T-cell (primary cell): ENCODE results near the gene NUP153. TPM values are rescaled to one million over a fixed set of nuclear protein-coding genes. Genes with fewer than 3 reads are reported as not detected.
"Not testable (repeated sequence)": the region's sequence is repeated elsewhere in the genome, so short reads cannot be mapped to it uniquely, and the experiment has no call there.

Experiments used
- ATAC-seq, 4 experiments: fragments of 200-7000 bp in 3 of 4; fragments of 150-1000 bp in 1 of 4; cut with Tn5 transposase; replicated peaks in 1 of 4; 1 replicate in 3 of 4; 2 replicates in 1 of 4; pipeline ENCODE4 v1.10.0; 2021; ENCODE audit warnings: moderate library complexity in 3 of 4, mild to moderate bottlenecking in 2 of 4, moderate number of reproducible peaks in 1 of 4
- CTCF ChIA-PET, 2 donors: fragments of 300-600 bp; sonication (Branson Sonifier 250); formaldehyde crosslinking; loops; one replicate each; lab custom pipeline; 2022; ENCODE audit warnings: antibody characterized with exemption in 2 of 2; lab: Charles Lee
- POLR2A ChIA-PET, 2 donors: fragments of 300-600 bp; sonication (Branson Sonifier 250); formaldehyde crosslinking; loops; one replicate each; lab custom pipeline; 2022; ENCODE audit warnings: antibody characterized with exemption in 2 of 2; lab: Charles Lee
- DNase-seq, 35 experiments: peaks; one replicate each; pipeline versions ENCODE4 v3.0.0 to v3.0.0-alpha.2; 2013 to 2023
- H3K27ac ChIP-seq: one replicate; pipeline ENCODE4 v1.5.1; 2013; ENCODE audit warnings: low read length
- H3K27me3 ChIP-seq, 2 experiments: replicated peaks in 1 of 2; 1 replicate in 1 of 2; 2 replicates in 1 of 2; pipeline versions ENCODE4 v1.6.1 to v1.7.0; 2013; ENCODE audit warnings: low read length in 1 of 2, mixed read lengths in 1 of 2; ENCODE audit not compliant: control insufficient read depth in 2 of 2, insufficient read depth in 2 of 2; ENCODE audit errors: extremely low read depth in 1 of 2
- H3K36me3 ChIP-seq, 2 donors: 1 replicate in 1 of 2; 2 replicates in 1 of 2; pipeline versions ENCODE4 v1.6.1 to v1.7.0; 2013; ENCODE audit warnings: low read length in 1 of 2; ENCODE audit not compliant: control insufficient read depth in 2 of 2, insufficient read depth in 1 of 2; ENCODE audit errors: extremely low read depth in 1 of 2
- H3K4me1 ChIP-seq, 2 experiments: 1 replicate in 1 of 2; 2 replicates in 1 of 2; pipeline versions ENCODE4 v1.6.1 to v1.7.0; 2013; ENCODE audit warnings: low read length in 2 of 2, mixed read lengths in 1 of 2; ENCODE audit not compliant: insufficient read depth in 2 of 2, control insufficient read depth in 1 of 2; ENCODE audit errors: extremely low read depth in 1 of 2
- H3K4me3 ChIP-seq, 2 donors: 1 replicate in 1 of 2; 2 replicates in 1 of 2; pipeline versions ENCODE4 v1.5.1 to v1.7.0; 2013; ENCODE audit warnings: mild to moderate bottlenecking in 2 of 2, low read length in 1 of 2, moderate library complexity in 1 of 2; ENCODE audit not compliant: control insufficient read depth in 1 of 2; ENCODE audit errors: extremely low read depth in 1 of 2
- H3K9me3 ChIP-seq: 2 replicates; pipeline ENCODE4 v1.7.0; 2013
- H3K27ac Mint-ChIP-seq, 2 donors: one replicate each; pipeline ENCODE4 v1.8.0; 2020 to 2021; ENCODE audit warnings: mild to moderate bottlenecking in 2 of 2, mixed read lengths in 2 of 2
- H3K27me3 Mint-ChIP-seq, 2 donors: one replicate each; pipeline ENCODE4 v1.8.0; 2021 to 2022; ENCODE audit warnings: mixed read lengths in 2 of 2
- H3K36me3 Mint-ChIP-seq: one replicate; pipeline ENCODE4 v1.8.0; 2021; ENCODE audit warnings: mixed read lengths
- H3K4me1 Mint-ChIP-seq, 3 donors: one replicate each; pipeline ENCODE4 v1.8.0; 2020 to 2022; ENCODE audit warnings: mixed read lengths in 3 of 3, mild to moderate bottlenecking in 1 of 3
- H3K4me3 Mint-ChIP-seq, 3 donors: one replicate each; pipeline ENCODE4 v1.8.0; 2020 to 2022; ENCODE audit warnings: mild to moderate bottlenecking in 3 of 3, mixed read lengths in 3 of 3, moderate library complexity in 3 of 3
- H3K9me3 Mint-ChIP-seq, 3 donors: one replicate each; pipeline ENCODE4 v1.8.0; 2020 to 2022; ENCODE audit warnings: mixed read lengths in 3 of 3
- WGBS: methylation state at CpG from one replicate; pipeline ENCODE4 v1.1.5; 2013; ENCODE audit warnings: missing lambda C conversion rate; ENCODE audit not compliant: insufficient coverage; 5-methylcytosine and 5-hydroxymethylcytosine counted together
- total RNA-seq, 35 experiments: library from RNA in 6 of 35; stranded (reverse) in 6 of 35; fragments of 120-200 nt in 1 of 35; gene quantifications; one replicate each; pipeline versions ENCODE4 v1.2.1 to v1.2.4 and lab custom pipeline; 2013 to 2026

Gene NUP153
- total RNA-seq, 5 donors from 2014 or later (not counting 1 experiment from before 2014, with no cell fraction given), result 46.4 to 58.5 (median 54.2) TPM

GRCh38 chr6:17714879-17715851 lies 8.4 kb upstream of the NUP153 start:
- DNase-seq (peak in 1 of 35 experiments; percentile 34), ATAC-seq (peak in 3 of 4 experiments; percentile 54 to 74 (median 73))
- Mint-ChIP-seq H3K27ac (peak overlapping the region; percentile 86 to 90), H3K4me1 (peaks cover 8 to 13% (median 12%) of the 10 kb centered on the region in 3 donors), H3K27me3 (no peaks in the 10 kb centered on the region), H3K36me3 (no peaks in the 10 kb centered on the region), H3K4me3 (no peak overlapping the region), H3K9me3 (no peaks in the 10 kb centered on the region)
- Histone ChIP-seq H3K9me3 (no peaks in the 10 kb centered on the region), H3K27ac (no peak overlapping the region), H3K4me1 (no peaks in the 10 kb centered on the region), H3K27me3 (peaks cover 0 to 2% of the 10 kb centered on the region in 2 experiments), H3K36me3 (no peaks in the 10 kb centered on the region), H3K4me3 (no peak overlapping the region)
- 69% methylated on average over 7 of the region's 10 CpGs for WGBS
- CTCF ChIA-PET, result interaction anchor here (0.6 to 1.8 kb wide), 8 partner anchors 9 to 1844 kb away, joined by 3 to 12 read pairs (median 4); no protein-coding TSS in a partner anchor
- POLR2A ChIA-PET, result interaction anchor here (0.5 to 0.6 kb wide), 5 partner anchors 11 to 679 kb away, joined by 3 to 12 read pairs (median 4); no protein-coding TSS in a partner anchor

DNA sequence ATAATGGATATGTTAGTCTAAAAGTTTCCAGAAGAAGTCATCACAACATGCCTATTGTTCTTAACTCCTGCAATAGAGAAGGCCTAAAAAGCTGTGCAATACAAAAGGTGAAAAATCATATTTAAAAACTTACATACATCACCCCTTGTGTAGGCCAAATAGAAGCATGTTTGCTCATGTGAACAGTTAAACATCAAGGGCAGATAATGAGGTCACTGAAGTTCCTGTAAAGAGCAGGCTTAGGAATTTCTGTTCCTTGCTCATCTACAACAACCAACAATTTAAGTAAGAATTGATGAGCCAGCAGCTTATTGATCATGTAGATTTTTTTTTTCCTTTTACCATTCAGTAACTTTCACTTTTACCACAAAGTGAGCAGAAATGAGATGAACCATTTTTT lies 7.5 kb upstream of the NUP153 start:
- DNase-seq, result no peak
- Mint-ChIP-seq H3K27me3 (no peaks in the 10 kb centered on the region), H3K4me3 (no peak overlapping the region), H3K4me1 (peaks cover 8 to 13% (median 12%) of the 10 kb centered on the region in 3 donors), H3K9me3 (no peaks in the 10 kb centered on the region), H3K36me3 (no peaks in the 10 kb centered on the region), H3K27ac (no peak overlapping the region)
- ChIA-PET CTCF (interaction anchor here (0.6 to 1.8 kb wide), 7 partner anchors 10 to 1843 kb away, joined by 3 to 12 read pairs (median 4); no protein-coding TSS in a partner anchor), POLR2A (interaction anchor here (0.6 kb wide), 4 partner anchors 10 to 680 kb away, joined by 3 to 12 read pairs (median 3); no protein-coding TSS in a partner anchor)
- H3K9me3 ChIP-seq, result no peaks in the 10 kb centered on the region
- peaks cover 0 to 2% of the 10 kb centered on the region in 2 experiments for H3K27me3 ChIP-seq
- no peak overlapping the region for H3K4me3 ChIP-seq
- H3K36me3 ChIP-seq, result no peaks in the 10 kb centered on the region
- H3K4me1 ChIP-seq, result no peaks in the 10 kb centered on the region
- no peak for ATAC-seq
- no peak overlapping the region for H3K27ac ChIP-seq

- H3K9me3 Mint-ChIP-seq, result no peaks in the 10 kb centered on the region
- Histone ChIP-seq H3K4me3 (no peak overlapping the region), H3K27ac (no peak overlapping the region), H3K36me3 (no peaks in the 10 kb centered on the region), H3K9me3 (no peaks in the 10 kb centered on the region), H3K27me3 (no peaks in the 10 kb centered on the region), H3K4me1 (no peaks in the 10 kb centered on the region)
- ATAC-seq (no peak), DNase-seq (no peak)
- no CpG with 5 or more reads among the region's 1 CpG for WGBS
- H3K27me3 Mint-ChIP-seq, result no peaks in the 10 kb centered on the region
- ChIA-PET CTCF (no interaction called here), POLR2A (no interaction called here)
- H3K27ac Mint-ChIP-seq, result no peak overlapping the region
- H3K4me1 Mint-ChIP-seq, result peaks cover 8 to 13% (median 12%) of the 10 kb centered on the region in 3 donors
- no peak overlapping the region for H3K4me3 Mint-ChIP-seq
- H3K36me3 Mint-ChIP-seq, result no peaks in the 10 kb centered on the region
Measured at GRCh38 chr6:17712576-17712975, 5.9 kb upstream of the NUP153 start.

DNA sequence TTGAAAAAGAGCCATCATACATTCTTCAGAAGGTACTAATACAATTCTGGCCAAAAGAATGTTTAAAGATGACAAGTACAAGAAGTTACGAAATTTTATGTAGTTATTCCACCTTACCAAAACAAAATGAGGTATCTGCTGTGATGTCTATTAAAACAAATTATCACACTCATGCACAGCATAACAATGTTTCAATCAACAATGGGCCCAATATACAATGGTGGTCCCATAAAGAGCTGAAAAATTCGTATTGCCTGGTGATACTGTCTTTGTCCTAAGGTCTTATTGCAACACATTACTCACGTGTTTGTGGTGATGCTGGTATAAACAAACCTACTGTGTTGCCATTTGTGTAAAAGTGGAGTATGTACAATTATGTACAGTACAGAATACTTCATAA lies 3.6 kb upstream of the NUP153 start:
- Histone ChIP-seq H3K4me1 (peaks cover 5 to 9% of the 10 kb centered on the region in 2 experiments), H3K4me3 (no peak overlapping the region), H3K36me3 (no peaks in the 10 kb centered on the region), H3K27me3 (no peaks in the 10 kb centered on the region), H3K27ac (no peak overlapping the region), H3K9me3 (no peaks in the 10 kb centered on the region)
- Mint-ChIP-seq H3K4me3 (no peak overlapping the region), H3K36me3 (no peaks in the 10 kb centered on the region), H3K27me3 (no peaks in the 10 kb centered on the region), H3K27ac (no peak overlapping the region), H3K4me1 (peaks cover 18 to 24% (median 23%) of the 10 kb centered on the region in 3 donors), H3K9me3 (no peaks in the 10 kb centered on the region)
- WGBS, result no CpG with 5 or more reads among the region's 3 CpGs
- ATAC-seq (no peak), DNase-seq (no peak)
- ChIA-PET CTCF (interaction anchor here in 1 of 2 donors (0.6 kb wide), 1 partner anchor 110 kb away, joined by 3 read pairs; the partner anchor contains the start of gene FAM8A1), POLR2A (no interaction called here)

DNA sequence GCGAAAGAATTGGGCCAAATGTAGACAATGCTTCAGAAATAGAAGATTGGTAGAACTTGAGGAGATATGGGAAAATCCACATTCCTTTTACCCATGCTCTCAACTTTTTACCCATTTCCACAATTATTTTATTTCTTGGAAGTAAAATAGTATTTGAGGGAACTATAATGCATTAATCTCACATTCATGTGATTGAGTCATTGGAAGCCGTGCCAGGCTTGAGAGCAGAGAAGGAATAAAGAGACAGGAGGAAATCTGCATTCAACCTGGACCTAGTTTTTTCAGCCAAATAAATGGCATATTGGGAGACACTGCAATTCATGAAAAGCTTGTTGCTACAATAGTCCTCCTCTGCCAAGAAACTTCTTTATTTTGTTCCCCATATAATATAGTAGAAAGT lies 2.8 kb upstream of the NUP153 start:
- Histone ChIP-seq H3K4me1 (peaks cover 12 to 15% of the 10 kb centered on the region in 2 experiments), H3K36me3 (no peaks in the 10 kb centered on the region), H3K9me3 (no peaks in the 10 kb centered on the region), H3K4me3 (no peak overlapping the region), H3K27me3 (no peaks in the 10 kb centered on the region), H3K27ac (no peak overlapping the region)
- H3K27ac Mint-ChIP-seq, result no peak overlapping the region
- no peak overlapping the region for H3K4me3 Mint-ChIP-seq
- H3K9me3 Mint-ChIP-seq, result no peaks in the 10 kb centered on the region
- H3K36me3 Mint-ChIP-seq, result no peaks in the 10 kb centered on the region
- POLR2A ChIA-PET, result no interaction called here
- no peaks in the 10 kb centered on the region for H3K27me3 Mint-ChIP-seq
- CTCF ChIA-PET, result interaction anchor here in 1 of 2 donors (0.7 kb wide), 1 partner anchor 55 kb away, joined by 5 read pairs; no protein-coding TSS in a partner anchor
- peaks cover 16 to 22% (median 16%) of the 10 kb centered on the region in 3 donors for H3K4me1 Mint-ChIP-seq
- no CpG with 5 or more reads among the region's 2 CpGs for WGBS
- DNase-seq, result no peak
- ATAC-seq, result no peak

DNA sequence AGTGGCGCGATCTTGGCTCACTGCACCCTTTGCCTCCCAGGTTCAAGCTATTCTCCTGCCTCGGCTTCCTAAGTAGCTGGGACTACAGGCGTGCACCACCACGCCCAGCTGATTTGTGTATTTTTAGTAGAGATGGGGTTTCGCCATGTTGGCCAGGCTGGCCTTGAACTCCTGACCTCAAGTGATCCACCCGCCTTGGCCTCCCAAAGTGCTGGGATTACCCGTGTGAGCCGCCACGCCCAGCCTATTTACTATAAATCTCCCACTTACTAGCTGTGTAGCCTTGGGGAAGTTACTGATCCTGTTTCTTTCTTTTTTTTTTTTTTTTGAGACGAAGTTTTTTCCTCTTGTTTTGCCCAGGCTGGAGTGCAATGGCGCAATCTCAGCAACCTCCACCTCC lies 1.3 kb upstream of the NUP153 start:
- H3K27me3 Mint-ChIP-seq, H3K9me3 Mint-ChIP-seq, ATAC-seq, H3K9me3 ChIP-seq, H3K27me3 ChIP-seq, H3K4me3 ChIP-seq, H3K27ac Mint-ChIP-seq, DNase-seq, H3K27ac ChIP-seq, H3K36me3 Mint-ChIP-seq, H3K4me3 Mint-ChIP-seq, H3K36me3 ChIP-seq: not testable (repeated sequence)
- ChIA-PET CTCF (interaction anchor here in 1 of 2 donors (0.7 to 1.3 kb wide), 2 partner anchors 108 to 1385 kb away, joined by 3 to 9 read pairs; partner anchors contain the start of gene FAM8A1), POLR2A (interaction anchor here (0.6 to 0.7 kb wide), 2 partner anchors 78 to 131 kb away, joined by 6 to 7 read pairs; no protein-coding TSS in a partner anchor)
- H3K4me1 ChIP-seq, result peaks cover 22 to 23% of the 10 kb centered on the region in 2 experiments
- 100% methylated on average over 2 of the region's 12 CpGs for WGBS
- H3K4me1 Mint-ChIP-seq, result peaks cover 24 to 31% (median 31%) of the 10 kb centered on the region in 3 donors
